ACC112 (cell line): ENCODE measurements around the gene TNRC18.

ENCODE experiments used
- H2AFZ ChIP-seq: fragments of 200-600 bp; sonication (generic); one replicate; pipeline ENCODE4 v1.6.0; 2017; ENCODE audit warnings: antibody characterized with exemption, low read length; ENCODE audit not compliant: unreplicated experiment
- H3K27ac ChIP-seq: fragments of 200-600 bp; sonication (generic); 2 replicates; pipeline ENCODE4 v1.5.1; 2014; ENCODE audit warnings: low read depth, mild to moderate bottlenecking, antibody characterized with exemption, low read length, moderate library complexity
- H3K27me3 ChIP-seq: fragments of 200-600 bp; sonication (generic); 2 replicates; pipeline ENCODE4 v1.6.1; 2014; ENCODE audit warnings: mild to moderate bottlenecking, antibody characterized with exemption, low read length, moderate library complexity, mixed read lengths; ENCODE audit not compliant: insufficient read depth
- H3K36me3 ChIP-seq: fragments of 200-600 bp; sonication (generic); 2 replicates; pipeline ENCODE4 v1.6.1; 2016; ENCODE audit warnings: mild to moderate bottlenecking, antibody characterized with exemption, low read length, moderate library complexity, mixed read lengths; ENCODE audit not compliant: insufficient read depth
- H3K4me1 ChIP-seq: fragments of 200-600 bp; sonication (generic); one replicate; pipeline ENCODE4 v1.6.1; 2016; ENCODE audit warnings: low read length, mixed read lengths; ENCODE audit not compliant: insufficient read depth, unreplicated experiment, control insufficient read depth
- H3K4me3 ChIP-seq: fragments of 200-600 bp; sonication (generic); 2 replicates; pipeline ENCODE4 v1.5.1; 2014; ENCODE audit warnings: mild to moderate bottlenecking, low read depth, low read length
- H3K79me2 ChIP-seq: fragments of 200-600 bp; sonication (generic); one replicate; pipeline ENCODE4 v1.6.0; 2016; ENCODE audit warnings: low read length; ENCODE audit not compliant: control insufficient read depth, unreplicated experiment, insufficient read depth

Gene TNRC18

GRCh38 chr7:5348134-5349004, 75.3 kb downstream of the TNRC18 start:
- Histone ChIP-seq H3K4me1 (no peaks in the 10 kb centered on the region), H3K27ac (no peak overlapping the region), H3K79me2 (peaks cover 35% of the 10 kb centered on the region), H3K27me3 (no peaks in the 10 kb centered on the region), H3K4me3 (no peak overlapping the region), H2AFZ (no peak overlapping the region), H3K36me3 (peaks cover 27% of the 10 kb centered on the region)

- Histone ChIP-seq H3K36me3 (peaks cover 29% of the 10 kb centered on the region), H3K27me3 (no peaks in the 10 kb centered on the region), H3K4me3 (no peak overlapping the region), H3K79me2 (peaks cover 13% of the 10 kb centered on the region), H3K27ac (no peak overlapping the region), H3K4me1 (no peaks in the 10 kb centered on the region), H2AFZ (no peak overlapping the region)
These were observed 78.0 kb downstream of the TNRC18 start for GRCh38 chr7:5345671-5346070.

GRCh38 chr7:5345171-5345570, 78.5 kb downstream of the TNRC18 start:
- H3K4me3 ChIP-seq, result no peak overlapping the region
- no peak overlapping the region for H2AFZ ChIP-seq
- no peak overlapping the region for H3K27ac ChIP-seq
- no peaks in the 10 kb centered on the region for H3K27me3 ChIP-seq
- H3K36me3 ChIP-seq, result peaks cover 28% of the 10 kb centered on the region
- no peaks in the 10 kb centered on the region for H3K4me1 ChIP-seq
- H3K79me2 ChIP-seq, result peaks cover 10% of the 10 kb centered on the region

- Histone ChIP-seq H3K27me3 (no peaks in the 10 kb centered on the region), H3K79me2 (peaks cover 8% of the 10 kb centered on the region), H3K4me3 (no peak overlapping the region), H3K27ac (no peak overlapping the region), H2AFZ (no peak overlapping the region), H3K36me3 (peaks cover 28% of the 10 kb centered on the region), H3K4me1 (no peaks in the 10 kb centered on the region)
These were observed 79.3 kb downstream of the TNRC18 start for GRCh38 chr7:5344342-5344741.

- H3K36me3 ChIP-seq, result peaks cover 28% of the 10 kb centered on the region
- no peak overlapping the region for H3K27ac ChIP-seq
- peaks cover 8% of the 10 kb centered on the region for H3K79me2 ChIP-seq
- no peak overlapping the region for H2AFZ ChIP-seq
- H3K4me3 ChIP-seq, result no peak overlapping the region
- H3K27me3 ChIP-seq, result no peaks in the 10 kb centered on the region
- H3K4me1 ChIP-seq, result no peaks in the 10 kb centered on the region
These were observed 79.8 kb downstream of the TNRC18 start for GRCh38 chr7:5343884-5344283.

GRCh38 chr7:5342631-5343030, 81.0 kb downstream of the TNRC18 start:
- Histone ChIP-seq H3K27me3 (no peaks in the 10 kb centered on the region), H2AFZ (no peak overlapping the region), H3K4me1 (no peaks in the 10 kb centered on the region), H3K27ac (no peak overlapping the region), H3K79me2 (peaks cover 2% of the 10 kb centered on the region), H3K36me3 (peaks cover 32% of the 10 kb centered on the region), H3K4me3 (no peak overlapping the region)

GRCh38 chr7:5339955-5340354, 83.7 kb downstream of the TNRC18 start:
- Histone ChIP-seq H3K27ac (no peak overlapping the region), H3K36me3 (peaks cover 39% of the 10 kb centered on the region), H3K4me3 (no peak overlapping the region), H3K79me2 (peaks cover 6% of the 10 kb centered on the region), H3K27me3 (no peaks in the 10 kb centered on the region), H2AFZ (no peak overlapping the region), H3K4me1 (no peaks in the 10 kb centered on the region)

GRCh38 chr7:5337047-5337446, 86.6 kb downstream of the TNRC18 start:
- Histone ChIP-seq H3K79me2 (peaks cover 4% of the 10 kb centered on the region), H3K4me1 (no peaks in the 10 kb centered on the region), H2AFZ (no peak overlapping the region), H3K4me3 (no peak overlapping the region), H3K27ac (no peak overlapping the region), H3K27me3 (no peaks in the 10 kb centered on the region), H3K36me3 (peaks cover 13% of the 10 kb centered on the region)

GRCh38 chr7:5334671-5335070, 89.0 kb downstream of the TNRC18 start:
- Histone ChIP-seq H3K27me3 (no peaks in the 10 kb centered on the region), H3K4me1 (no peaks in the 10 kb centered on the region), H2AFZ (no peak overlapping the region), H3K36me3 (peaks cover 18% of the 10 kb centered on the region), H3K4me3 (no peak overlapping the region), H3K79me2 (peaks cover 8% of the 10 kb centered on the region), H3K27ac (no peak overlapping the region)

- Histone ChIP-seq H2AFZ (no peak overlapping the region), H3K27ac (no peak overlapping the region), H3K4me3 (no peak overlapping the region), H3K36me3 (peaks cover 18% of the 10 kb centered on the region), H3K27me3 (no peaks in the 10 kb centered on the region), H3K79me2 (peaks cover 8% of the 10 kb centered on the region), H3K4me1 (no peaks in the 10 kb centered on the region)
These were observed 90.3 kb downstream of the TNRC18 start for GRCh38 chr7:5333121-5334045.
